Activated T-helper 1 cell treated with Interleukin-2 at 50 U/mL for 16 hours (primary cell): ENCODE measurements around the gene OSER1.
"Not testable (repeated sequence)": the region's sequence is repeated elsewhere in the genome, so short reads cannot be mapped to it uniquely, and the experiment has no call there.

Source experiments
- DNase-seq: peaks from one replicate; pipeline ENCODE4 v3.0.0-alpha.2; 2020; ENCODE audit warnings: low read depth

Gene OSER1

DNA sequence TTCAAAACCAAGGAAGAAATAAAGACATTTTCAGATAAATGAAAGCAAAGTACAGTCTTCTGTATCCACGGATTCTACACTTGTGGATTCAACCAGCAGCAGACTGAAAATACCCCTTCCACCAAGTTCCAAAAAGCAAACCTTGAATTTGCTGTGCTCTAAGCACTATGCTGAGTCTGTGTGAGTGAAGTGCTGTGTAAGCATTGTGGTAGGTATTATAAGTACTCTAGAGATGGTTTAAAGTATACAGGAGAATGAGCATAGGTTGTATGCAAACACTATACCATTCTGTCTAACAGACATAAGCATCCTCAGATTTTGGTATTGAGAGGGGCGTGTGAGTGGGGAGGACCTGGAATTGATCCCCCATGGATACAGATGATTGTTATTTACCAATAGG lies 9.6 kb downstream of the OSER1 start:
- DNase-seq: no peak

DNA sequence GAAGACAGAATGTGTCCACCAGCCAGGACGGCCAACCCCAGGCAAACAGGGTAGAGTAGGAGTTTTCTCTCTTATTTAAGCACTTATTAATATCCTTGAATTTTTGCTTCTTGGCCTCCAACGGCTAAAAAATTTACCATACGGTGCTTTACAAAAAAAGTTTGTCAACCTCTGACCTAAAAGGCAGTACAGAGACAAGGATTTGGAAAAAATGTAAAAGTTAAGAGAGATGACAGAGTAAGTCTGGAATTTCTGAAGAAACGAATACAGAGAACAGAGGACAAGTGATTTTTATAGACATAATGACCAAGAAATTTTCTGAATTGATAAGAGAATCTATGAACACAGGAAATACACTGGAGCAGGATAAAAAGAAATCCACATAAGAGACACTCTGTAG lies 10.2 kb downstream of the OSER1 start:
- no peak for DNase-seq

GRCh38 chr20:44199877-44200276 lies 10.7 kb downstream of the OSER1 start:
- no peak for DNase-seq

GRCh38 chr20:44198872-44199271 lies 11.7 kb downstream of the OSER1 start:
- no peak for DNase-seq

DNA sequence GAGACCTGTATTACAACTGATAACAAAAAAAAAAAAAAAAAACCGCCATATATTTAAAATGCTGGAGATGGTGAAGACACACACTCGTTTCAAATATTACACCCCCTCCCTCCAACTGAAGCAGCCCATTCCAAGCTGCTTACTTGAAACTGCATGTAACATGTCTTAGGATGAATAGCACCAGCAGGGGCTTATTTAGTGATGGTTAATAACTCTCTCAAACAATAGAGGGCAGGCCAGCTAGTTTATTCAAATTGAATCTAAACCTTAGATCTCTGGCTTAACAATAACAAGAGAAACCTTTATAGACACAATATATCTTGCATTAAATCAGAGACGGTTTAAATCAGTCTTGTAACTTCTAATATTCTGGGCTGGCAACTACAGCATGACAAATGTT lies 14.3 kb downstream of the OSER1 start:
- DNase-seq: no peak

- no peak for DNase-seq
These were observed 15.0 kb downstream of the OSER1 start for GRCh38 chr20:44195605-44196004.

- no peak for DNase-seq
These were observed 16.8 kb downstream of the OSER1 start for GRCh38 chr20:44193801-44194200.

DNA sequence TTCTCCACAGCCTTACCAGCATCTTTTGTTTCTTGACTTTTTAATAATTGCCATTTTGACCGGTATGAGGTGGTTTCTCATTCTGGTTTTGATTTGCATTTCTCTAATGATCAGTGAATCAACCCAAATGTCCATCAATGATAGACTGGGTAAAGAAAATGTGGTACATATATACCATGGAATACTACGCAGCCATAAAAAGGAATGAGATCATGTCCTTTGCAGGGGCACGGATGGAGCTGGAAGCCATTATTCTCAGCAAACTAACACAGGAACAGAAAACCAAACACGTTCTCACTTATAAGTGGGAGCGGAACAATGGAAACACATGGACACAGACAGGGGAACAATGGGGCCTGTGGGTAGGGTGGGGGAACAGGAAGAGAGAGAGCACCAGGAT lies 18.9 kb downstream of the OSER1 start:
- not testable (repeated sequence) for DNase-seq

DNA sequence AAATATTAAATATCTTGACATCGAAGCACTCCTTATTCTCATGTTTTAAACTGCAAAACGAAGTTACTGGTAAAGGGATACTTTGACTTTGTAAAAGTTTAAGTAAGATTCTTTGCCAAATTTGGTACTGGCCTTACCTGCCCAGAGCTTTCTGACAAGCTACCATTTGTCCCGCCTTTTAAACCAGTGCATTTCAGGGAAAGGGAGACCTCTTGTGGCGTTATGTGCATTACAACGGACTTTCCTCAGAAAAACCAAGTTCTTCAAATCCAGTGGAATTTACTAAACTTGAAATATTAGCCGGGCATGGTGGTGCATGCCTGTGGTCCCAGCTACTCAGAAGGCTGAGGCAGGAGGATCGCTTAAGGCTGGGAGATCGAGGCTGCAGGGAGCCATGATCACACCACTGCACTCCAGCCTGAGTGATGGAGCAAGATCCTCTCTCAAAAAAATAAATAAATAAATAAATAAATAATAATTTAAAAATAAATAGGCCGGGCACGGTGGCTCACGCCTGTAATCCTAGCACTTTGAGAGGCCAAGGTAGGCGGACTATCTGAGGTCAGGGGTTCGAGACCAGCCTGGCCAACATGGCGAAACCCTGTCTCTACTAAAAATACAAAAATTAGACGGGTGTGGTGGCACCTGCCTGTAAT lies 20.2 kb downstream of the OSER1 start:
- not testable (repeated sequence) for DNase-seq

GRCh38 chr20:44188752-44189151 lies 21.8 kb downstream of the OSER1 start:
- DNase-seq: no peak

- no peak for DNase-seq
These were observed 22.5 kb downstream of the OSER1 start for GRCh38 chr20:44187772-44188709.

DNA sequence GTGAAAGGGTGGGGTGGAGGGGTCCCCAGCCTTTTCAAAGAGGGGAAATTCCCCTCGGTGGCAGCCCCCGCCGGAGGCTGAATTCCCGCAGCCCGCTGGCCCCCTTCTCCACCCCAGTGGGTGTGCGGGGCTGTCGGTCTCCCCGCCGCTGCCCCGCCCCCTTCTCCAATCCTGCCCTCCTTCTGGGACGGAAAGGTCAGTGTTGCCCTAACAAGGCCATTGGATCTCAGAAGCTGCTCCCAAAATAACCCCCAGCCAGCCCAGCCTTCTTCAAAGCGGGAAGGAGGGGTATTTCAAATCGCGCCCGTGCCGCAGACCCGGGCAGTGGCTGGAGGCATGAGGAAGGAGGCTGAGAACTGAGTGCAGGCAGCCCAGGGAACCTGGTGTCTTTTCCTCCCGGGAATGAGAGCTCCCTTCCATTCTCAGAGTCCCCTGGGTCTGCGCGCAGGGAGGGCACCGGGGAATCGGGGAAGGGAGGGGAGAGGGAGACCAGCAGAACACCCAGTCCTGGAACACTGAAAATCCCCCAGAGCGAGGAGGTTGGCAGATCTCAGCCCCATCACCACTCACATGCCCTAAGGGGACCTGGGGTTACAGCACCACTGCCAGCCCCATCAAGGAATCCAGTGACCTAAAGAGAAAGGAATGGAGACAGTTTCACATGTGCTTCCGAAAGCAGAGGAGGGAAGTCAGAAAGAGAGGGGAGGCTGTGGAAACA lies 23.4 kb downstream of the OSER1 start, which contains the start of gene JPH2:
TSS of gene JPH2 (minus strand) at position 135 of the 718 bp plus-strand sequence. CDS start 483 bp downstream, outside the sequence.
- no peak for DNase-seq

DNA sequence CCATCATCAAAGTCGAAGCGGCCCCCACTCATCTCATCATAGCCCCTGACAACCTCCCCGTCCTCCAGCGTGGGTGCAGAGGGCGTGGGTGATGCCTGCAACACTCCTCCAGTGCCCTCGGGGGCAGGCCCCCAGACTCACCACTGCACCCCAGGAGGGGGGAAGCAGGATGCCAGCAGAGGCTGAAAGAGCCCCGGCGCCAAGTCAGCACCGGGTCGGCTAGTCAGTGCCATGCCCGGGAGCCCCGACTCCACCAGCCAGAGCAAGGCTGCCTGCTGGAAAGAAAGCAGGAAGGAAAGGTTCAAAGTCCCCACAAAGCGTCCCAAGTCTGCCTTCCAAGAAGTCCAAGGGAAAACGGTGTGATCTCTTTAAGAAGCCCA lies 23.9 kb downstream of the OSER1 start:
- no peak for DNase-seq

GRCh38 chr20:44186201-44186600 lies 24.4 kb downstream of the OSER1 start:
- DNase-seq: no peak

DNA sequence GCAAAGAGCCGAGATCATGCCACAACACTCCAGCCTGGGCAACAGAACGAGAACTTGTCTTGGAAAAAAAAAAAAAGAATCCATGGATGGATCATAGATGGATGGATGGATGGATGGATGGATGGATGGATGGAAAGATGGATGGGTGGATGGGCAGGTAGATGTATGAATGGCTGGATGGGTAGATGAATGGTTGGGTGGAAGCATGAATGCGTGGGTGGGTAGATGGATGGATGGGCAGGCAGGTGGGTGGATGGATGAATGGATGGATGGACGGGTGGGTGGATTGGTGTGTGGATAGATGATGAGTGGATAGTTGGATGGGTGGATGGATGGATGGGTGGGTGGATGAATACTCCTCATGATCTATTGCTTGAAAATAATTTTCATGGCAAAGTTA lies 25.0 kb downstream of the OSER1 start:
- no peak for DNase-seq

DNA sequence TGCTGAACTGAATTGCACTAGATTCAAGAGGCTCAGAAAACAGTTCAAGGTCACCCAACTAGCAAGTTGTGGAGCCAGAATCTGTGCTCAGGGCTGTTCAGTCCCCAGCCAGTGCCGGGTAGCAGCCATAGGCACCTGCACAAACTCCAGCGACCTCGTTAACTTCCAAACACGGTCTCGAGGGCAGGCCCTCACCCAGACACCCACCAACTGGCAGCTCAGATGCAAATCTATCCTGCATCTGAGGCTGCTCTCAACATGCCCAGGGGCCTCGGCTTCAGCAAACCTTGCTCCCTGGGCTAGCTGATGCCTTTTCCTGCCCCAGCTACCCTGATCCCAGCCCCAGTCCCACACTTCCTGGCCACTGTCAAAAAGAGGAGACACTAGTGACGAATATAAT lies 27.3 kb downstream of the OSER1 start:
- DNase-seq: no peak

DNA sequence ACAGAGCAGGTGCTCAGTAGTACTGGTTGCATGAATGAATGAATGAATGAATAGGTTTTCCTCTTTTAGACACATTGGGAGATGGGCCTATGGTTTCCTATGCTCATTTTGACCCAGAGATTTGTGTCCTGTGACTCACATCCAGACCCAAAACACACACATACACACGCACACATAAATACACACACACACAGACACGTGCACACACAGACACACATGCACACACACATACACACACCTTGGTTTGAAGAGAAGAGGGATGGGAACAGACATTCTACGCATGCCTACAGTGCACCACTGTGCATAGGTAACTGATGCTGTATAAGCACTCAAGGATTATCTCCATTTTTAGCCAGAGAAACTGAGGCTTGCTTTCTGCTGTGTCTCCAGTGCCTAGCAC lies 27.7 kb downstream of the OSER1 start:
- DNase-seq: no peak

DNA sequence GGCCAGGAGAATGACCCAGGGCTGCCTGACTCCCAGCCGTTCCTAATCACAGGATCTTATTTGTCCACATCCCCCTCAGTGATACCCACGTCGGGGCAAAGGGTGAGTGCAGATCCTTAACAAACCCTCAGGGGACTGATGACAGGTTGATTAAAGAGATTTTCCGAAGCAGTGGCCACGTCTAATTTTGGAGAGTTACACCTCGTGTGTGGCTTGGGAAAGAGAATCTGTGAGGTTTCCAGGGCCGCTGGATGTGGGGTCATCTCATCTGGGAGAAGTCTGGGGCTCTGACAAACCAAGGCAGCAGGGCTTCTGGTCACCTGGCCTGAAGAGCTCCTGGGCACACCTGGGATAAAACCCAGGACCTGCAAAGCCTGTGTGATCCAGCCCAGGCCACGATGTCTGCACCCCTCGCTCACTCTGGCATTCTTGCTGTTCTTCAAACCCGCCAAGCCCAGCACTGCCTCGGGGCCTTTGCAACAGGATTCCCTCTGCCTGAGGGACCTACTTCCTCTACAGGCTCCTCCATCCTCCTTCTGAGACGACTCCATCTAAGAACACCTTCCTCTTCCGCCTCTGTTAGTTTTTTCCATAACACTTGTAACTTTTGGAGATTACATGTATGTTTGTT lies 28.3 kb downstream of the OSER1 start:
- no peak for DNase-seq

DNA sequence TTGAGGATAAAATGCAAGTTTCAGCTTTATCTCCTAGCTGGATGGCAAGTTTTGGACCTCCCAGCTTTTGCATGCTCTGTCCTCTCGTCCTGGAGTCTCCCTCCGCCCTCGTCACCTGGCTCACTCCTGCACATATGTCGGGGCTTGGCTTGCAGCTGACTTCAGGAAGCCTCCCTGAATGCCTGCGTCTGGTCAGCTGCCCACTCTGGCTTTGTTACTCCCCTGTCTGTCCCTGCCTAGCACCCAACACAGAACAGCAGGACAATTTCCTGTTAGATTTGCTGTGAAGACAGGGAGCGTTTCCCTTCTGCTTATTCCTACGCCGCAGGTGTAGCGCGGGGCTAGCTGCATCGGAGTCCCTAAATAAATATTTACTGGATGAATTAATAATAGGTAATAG lies 29.0 kb downstream of the OSER1 start:
- no peak for DNase-seq

- no peak for DNase-seq
These were observed 29.8 kb downstream of the OSER1 start for GRCh38 chr20:44180814-44181213.

DNA sequence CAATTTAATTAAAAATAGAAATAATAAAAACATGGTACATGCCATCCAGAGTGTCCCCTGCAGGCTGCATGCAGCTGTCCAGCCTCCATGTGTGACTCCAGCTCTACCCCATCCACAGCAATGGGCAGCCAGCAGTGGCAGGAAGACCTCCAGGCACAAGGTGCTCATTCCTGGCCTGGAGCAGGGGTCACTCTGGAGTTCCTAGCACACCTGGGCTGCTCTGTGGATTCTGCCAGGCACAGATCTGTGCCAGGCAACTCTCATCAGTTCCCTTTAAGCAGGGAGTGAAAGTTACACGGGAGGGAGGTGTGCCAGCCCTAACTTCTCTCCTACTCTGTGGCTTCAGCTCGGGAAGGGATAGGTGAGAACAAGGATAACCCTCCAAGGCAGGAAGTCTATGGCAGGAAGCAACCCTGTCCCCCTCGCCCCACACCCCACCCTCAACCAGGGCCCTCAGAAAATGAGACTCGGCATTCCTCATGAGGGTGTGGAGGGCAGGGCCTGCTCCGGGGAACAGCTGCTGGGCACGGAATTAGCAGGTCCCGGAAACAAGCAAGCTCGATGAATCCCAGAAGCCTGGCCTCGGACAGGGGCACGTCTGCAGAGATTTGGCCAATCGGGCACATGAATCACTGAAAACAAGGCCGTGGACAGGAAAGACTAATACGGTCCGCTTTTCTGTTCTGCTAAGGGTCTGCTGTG lies 33.6 kb downstream of the OSER1 start:
- DNase-seq: no peak
